Keratinocyte (primary cell): ENCODE results near the gene TRAF3IP3. TPM values are rescaled to one million over a fixed set of nuclear protein-coding genes. Genes with fewer than 3 reads are reported as not detected.

Source experiments
- DNase-seq: peaks from one replicate; pipeline ENCODE4 v3.0.0-alpha.2; 2011; ENCODE audit warnings: low read depth, missing footprints, low spot score
- FAIRE-seq: peaks from 2 replicates; lab custom pipeline; 2011; peaks lifted over from hg19 to GRCh38; lab: Jason Lieb, UNC
- H2AFZ ChIP-seq: 2 replicates; pipeline ENCODE4 v1.6.0; 2012; ENCODE audit warnings: low read length, control low read depth, inconsistent platforms; ENCODE audit not compliant: control insufficient read depth
- H3K27ac ChIP-seq: 2 replicates; pipeline ENCODE4 v1.5.1; 2011; ENCODE audit warnings: low read length; ENCODE audit not compliant: control insufficient read depth, insufficient read depth
- H3K27me3 ChIP-seq: 3 replicates; pipeline ENCODE4 v1.6.0; 2011; ENCODE audit warnings: low read length; ENCODE audit not compliant: control insufficient read depth, insufficient read depth; ENCODE audit errors: extremely low read depth
- H3K36me3 ChIP-seq, 2 experiments: 2 replicates in 1 of 2; 3 replicates in 1 of 2; pipeline ENCODE4 v1.5.1; 2011; ENCODE audit warnings: low read length in 2 of 2, mild to moderate bottlenecking in 1 of 2; ENCODE audit not compliant: control insufficient read depth in 2 of 2, insufficient read depth in 2 of 2; ENCODE audit errors: extremely low read depth in 1 of 2
- H3K4me1 ChIP-seq: 3 replicates; pipeline ENCODE4 v1.5.1; 2011; ENCODE audit warnings: low read length; ENCODE audit not compliant: control insufficient read depth, insufficient read depth; ENCODE audit errors: extremely low read depth
- H3K4me2 ChIP-seq: 3 replicates; pipeline ENCODE4 v1.6.0; 2011; ENCODE audit warnings: low read depth, low read length; ENCODE audit not compliant: control insufficient read depth, insufficient read depth; ENCODE audit errors: extremely low read depth
- H3K4me3 ChIP-seq, 3 experiments: fragments of 200-600 bp in 1 of 3; sonication (generic) in 1 of 3; 2 replicates in 2 of 3; 3 replicates in 1 of 3; pipeline ENCODE4 v1.5.1; 2011 to 2016; ENCODE audit warnings: low read length in 3 of 3, mild to moderate bottlenecking in 3 of 3, control low read depth in 2 of 3, inconsistent platforms in 1 of 3, low read depth in 1 of 3, mixed read lengths in 1 of 3, mixed run types in 1 of 3, moderate library complexity in 1 of 3; ENCODE audit not compliant: control insufficient read depth in 2 of 3, insufficient read depth in 2 of 3; ENCODE audit errors: extremely low read depth in 1 of 3
- H3K79me2 ChIP-seq: 2 replicates; pipeline ENCODE4 v1.6.0; 2012; ENCODE audit warnings: low read length; ENCODE audit not compliant: control insufficient read depth, insufficient read depth
- H3K9ac ChIP-seq: 3 replicates; pipeline ENCODE4 v1.6.0; 2011; ENCODE audit warnings: low read length; ENCODE audit not compliant: control insufficient read depth, insufficient read depth; ENCODE audit errors: extremely low read depth
- H3K9me1 ChIP-seq: 3 replicates; pipeline ENCODE4 v1.6.0; 2011; ENCODE audit warnings: low read length; ENCODE audit not compliant: control insufficient read depth, insufficient read depth; ENCODE audit errors: extremely low read depth
- H3K9me3 ChIP-seq: 2 replicates; pipeline ENCODE4 v1.5.1; 2012; ENCODE audit warnings: low read depth, low read length; ENCODE audit not compliant: control insufficient read depth
- H4K20me1 ChIP-seq: 3 replicates; pipeline ENCODE4 v1.6.0; 2011; ENCODE audit warnings: low read length; ENCODE audit not compliant: control insufficient read depth, insufficient read depth; ENCODE audit errors: extremely low read depth
- CTCF ChIP-seq, 3 experiments: IDR thresholded peaks in 1 of 3; conservative IDR thresholded peaks in 1 of 3; optimal IDR thresholded peaks in 1 of 3; 2 replicates in 2 of 3; 3 replicates in 1 of 3; pipeline versions ENCODE3 to v1.5.1; 2011; ENCODE audit warnings: low read length in 3 of 3, mild to moderate bottlenecking in 3 of 3, moderate library complexity in 2 of 3, control low read depth in 1 of 3, inconsistent platforms in 1 of 3; ENCODE audit not compliant: insufficient read depth in 2 of 3; ENCODE audit errors: extremely low read depth in 1 of 3
- EZH2 ChIP-seq: IDR thresholded peaks from one replicate; pipeline ENCODE4 v1.6.1; 2012; ENCODE audit warnings: inconsistent platforms, mild to moderate bottlenecking, low read length, moderate library complexity
- dilution Hi-C: fragments of 300-500 bp; cut with MboI; formaldehyde crosslinking; loops from one replicate; pipeline ENCODE4 v1.7.0; 2020; ENCODE audit warnings: low sequenced_read_pairs; ENCODE audit not compliant: extremely low pct_ligation_motif_present
- polyA plus RNA-seq, 5 experiments: library from polyadenylated mRNA; depleted of rRNA in 3 of 5; stranded (reverse) in 3 of 5; stranded (forward) in 1 of 5; unstranded in 1 of 5; fragments of >200 nt; gene quantifications; 1 replicate in 1 of 5; 2 replicates in 3 of 5; 3 replicates in 1 of 5; pipeline versions ENCODE4 v1.2.1 to v1.2.3, GENCODE V29; 2011 to 2012; ENCODE audit warnings: missing spikeins in 2 of 5, low read depth in 1 of 5, low replicate concordance in 1 of 5

TRAF3IP3 gene
- polyA plus RNA-seq, 1 donor (not counting 4 experiments of a cell fraction or from before 2014, with no cell fraction given) = 0.16 TPM

GRCh38 chr1:209830722-209831121, 74.9 kb downstream of the TRAF3IP3 start:
- H3K4me3 ChIP-seq = no peak overlapping the region
- H3K79me2 ChIP-seq = peaks cover 26% of the 10 kb centered on the region
- H3K9me1 ChIP-seq = no peaks in the 10 kb centered on the region
- H3K9me3 ChIP-seq = no peaks in the 10 kb centered on the region
- H3K4me2 ChIP-seq = no peak overlapping the region
- H3K36me3 ChIP-seq = peaks cover 12 to 30% of the 10 kb centered on the region in 2 experiments
- TF ChIP-seq CTCF (optimal IDR thresholded peaks at IDR 0.05 in 1 of 3, IDR thresholded peaks at IDR 0.05 in 1 of 3, conservative IDR thresholded peaks at IDR 0.05 in 1 of 3; ENCODE audit: extremely low read depth in 1 of 3, insufficient read depth in 2 of 3, low read length in 3 of 3) = no peak
- H3K9ac ChIP-seq = no peak overlapping the region
- no peak overlapping the region for H3K27ac ChIP-seq
- DNase-seq (no peak), FAIRE-seq (no peak)
- peaks cover 27% of the 10 kb centered on the region for H3K4me1 ChIP-seq
- no peaks in the 10 kb centered on the region for H4K20me1 ChIP-seq
- dilution Hi-C loops = loop anchor here (25.0 kb wide), 1 partner anchor 157 kb away; no protein-coding TSS in a partner anchor
- no peaks in the 10 kb centered on the region for H3K27me3 ChIP-seq
- no peak overlapping the region for H2AFZ ChIP-seq

- H3K9ac ChIP-seq = no peak overlapping the region
- no peak overlapping the region for H2AFZ ChIP-seq
- no peak overlapping the region for H3K27ac ChIP-seq
- no peaks in the 10 kb centered on the region for H3K27me3 ChIP-seq
- peaks cover 26% of the 10 kb centered on the region for H3K79me2 ChIP-seq
- H3K4me1 ChIP-seq = peaks cover 19% of the 10 kb centered on the region
- H3K4me2 ChIP-seq = no peak overlapping the region
- H4K20me1 ChIP-seq = no peaks in the 10 kb centered on the region
- FAIRE-seq = no peak
- no peak for TF ChIP-seq CTCF (optimal IDR thresholded peaks at IDR 0.05 in 1 of 3, IDR thresholded peaks at IDR 0.05 in 1 of 3, conservative IDR thresholded peaks at IDR 0.05 in 1 of 3; ENCODE audit: extremely low read depth in 1 of 3, insufficient read depth in 2 of 3, low read length in 3 of 3)
- TF ChIP-seq EZH2 = no peak
- no peaks in the 10 kb centered on the region for H3K9me1 ChIP-seq
- DNase-seq = no peak
- peaks cover 12 to 34% of the 10 kb centered on the region in 2 experiments for H3K36me3 ChIP-seq
- dilution Hi-C loops = loop anchor here (25.0 kb wide), 1 partner anchor 156 kb away; no protein-coding TSS in a partner anchor
- no peaks in the 10 kb centered on the region for H3K9me3 ChIP-seq
- H3K4me3 ChIP-seq = no peak overlapping the region
Measured at GRCh38 chr1:209831615-209832014, 75.8 kb downstream of the TRAF3IP3 start.

Other genes with a start within 250 kb of the TRAF3IP3 start
- gene CAMK1G, start 172.3 kb upstream of the TRAF3IP3 start, polyA plus RNA-seq = 0.02 TPM in 1 of 3 replicates, not detected in the others
- 659 to 1,206 TPM (median 953 TPM) in 3 replicates for gene LAMB3, start 103.6 kb upstream of the TRAF3IP3 start, polyA plus RNA-seq
- gene G0S2, start 80.6 kb upstream of the TRAF3IP3 start, polyA plus RNA-seq = 31.1 to 60.5 TPM (median 46.2 TPM) in 3 replicates
- gene HSD11B1, start 51.2 kb upstream of the TRAF3IP3 start, polyA plus RNA-seq = 2.7 to 7.4 TPM (median 3.4 TPM) in 3 replicates
- 48.0 to 65.6 TPM (median 58.1 TPM) in 3 replicates for gene C1orf74, start 28.5 kb downstream of the TRAF3IP3 start, polyA plus RNA-seq
- gene IRF6, start 50.1 kb downstream of the TRAF3IP3 start, polyA plus RNA-seq = 467 to 800 TPM (median 476 TPM) in 3 replicates
- 12.3 to 13.3 TPM (median 12.4 TPM) in 3 replicates for gene UTP25, start 71.9 kb downstream of the TRAF3IP3 start, polyA plus RNA-seq
- gene SYT14, start 182.2 kb downstream of the TRAF3IP3 start, polyA plus RNA-seq = 4.6 to 10.6 TPM (median 8.3 TPM) in 3 replicates